NCI-H2029 (cell line): ENCODE measurements around the gene ZEB1.
"Not testable (repeated sequence)": the region's sequence is repeated elsewhere in the genome, so short reads cannot be mapped to it uniquely, and the experiment has no call there.

Experiments
- DNase-seq: peaks from one replicate; lab custom pipeline; 2025; lab: John Stamatoyannopoulos, UW

The ZEB1 gene

DNA sequence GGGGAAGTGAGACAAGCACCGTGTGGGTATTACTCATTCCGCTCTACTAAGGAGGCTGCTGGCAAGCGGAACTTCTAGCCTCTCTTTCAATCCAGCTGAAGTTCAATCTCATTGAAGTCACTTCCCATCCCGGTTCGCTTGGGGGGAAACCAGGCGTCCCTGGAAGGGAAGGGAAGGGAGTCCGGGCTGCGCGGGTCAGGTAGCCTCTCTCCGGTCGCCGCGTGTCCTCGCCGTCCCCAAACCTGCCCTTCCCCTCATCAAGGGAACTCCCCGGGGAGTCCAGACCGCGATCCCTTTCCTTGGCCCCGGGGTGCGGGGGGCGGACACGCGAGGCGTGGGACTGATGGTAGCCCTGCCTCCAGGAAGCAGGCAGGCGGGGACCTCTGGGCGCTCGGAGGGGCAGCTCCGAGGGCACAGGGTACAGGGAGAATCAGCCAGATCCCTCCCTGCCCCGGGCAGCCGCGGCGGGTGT, 598 bp upstream of the ZEB1 start:
- no peak for DNase-seq

- no peak for DNase-seq
These were observed 860 bp downstream of the ZEB1 start for GRCh38 chr10:31319602-31320549.

- peak; percentile 21 for DNase-seq
These were observed 1.7 kb downstream of the ZEB1 start for GRCh38 chr10:31320550-31321211.

DNA sequence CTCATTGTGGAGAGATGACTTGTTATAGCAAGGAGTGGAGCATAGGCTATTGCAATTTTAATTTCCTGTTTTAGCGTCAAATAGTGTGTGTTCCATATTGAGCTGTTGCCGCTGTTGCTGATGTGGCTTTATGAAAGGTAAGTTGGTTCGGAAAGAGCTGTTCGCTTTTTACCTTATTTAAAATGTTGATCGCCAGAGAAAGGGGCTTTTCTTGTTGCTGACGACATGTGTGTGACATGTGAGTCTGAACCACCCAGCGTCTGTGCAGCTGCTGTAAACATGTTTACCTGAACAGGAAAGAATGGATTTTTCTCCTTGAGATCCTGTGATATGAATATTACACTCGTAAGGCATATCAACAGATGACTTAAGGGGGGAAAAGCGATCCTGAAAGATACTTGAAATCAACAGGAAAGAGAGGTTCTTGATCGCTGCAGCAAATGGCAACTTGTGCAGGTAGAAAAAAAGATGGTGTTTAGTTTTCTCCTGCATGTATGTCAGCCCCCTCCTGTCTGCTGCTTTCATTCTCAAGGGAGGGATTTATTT, 2.5 kb downstream of the ZEB1 start:
- peak; percentile 30 for DNase-seq

GRCh38 chr10:31322647-31323046, 3.6 kb downstream of the ZEB1 start:
- DNase-seq = no peak

DNA sequence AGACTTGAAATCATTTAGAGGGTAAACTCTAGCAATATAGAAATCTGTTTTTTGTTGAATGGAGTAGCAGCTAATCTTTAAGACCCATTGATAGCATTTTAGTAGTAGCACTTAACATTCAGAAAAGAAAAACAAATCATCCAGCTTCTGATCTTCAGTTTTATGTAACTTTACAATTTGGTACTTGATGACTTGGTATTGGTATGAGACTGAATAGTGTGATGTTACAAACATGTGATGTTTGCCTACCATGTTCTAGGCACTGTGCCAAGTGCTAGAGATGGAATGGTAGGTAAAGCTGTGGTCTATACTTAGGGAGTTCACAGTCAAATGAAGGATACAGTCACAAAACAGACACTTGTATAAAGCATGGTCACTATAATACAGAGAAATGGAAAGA, 21.3 kb downstream of the ZEB1 start:
- DNase-seq = peak; percentile 39

- DNase-seq = no peak
These were observed 22.5 kb downstream of the ZEB1 start for GRCh38 chr10:31341552-31341951.

- DNase-seq = no peak
These were observed 24.0 kb downstream of the ZEB1 start for GRCh38 chr10:31343009-31343408.

DNA sequence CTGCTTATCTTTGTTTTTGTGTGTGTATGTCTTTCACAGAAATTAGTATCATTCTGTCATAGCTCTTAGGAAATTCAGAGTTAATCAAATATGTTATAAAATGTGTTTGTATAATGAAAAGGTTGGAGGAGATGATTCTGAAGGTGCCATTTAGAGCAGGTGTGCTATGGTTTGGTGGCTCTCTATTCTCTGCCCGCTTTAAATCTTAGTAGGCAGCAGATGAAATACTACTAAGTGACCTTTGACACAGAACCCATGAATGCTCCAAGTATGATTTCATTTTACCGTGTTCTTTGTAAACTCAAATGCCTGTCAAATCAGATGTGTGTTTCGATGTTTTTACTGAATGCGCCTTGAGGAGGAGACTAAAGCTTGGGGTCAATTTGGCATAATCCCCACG, 24.5 kb downstream of the ZEB1 start:
- no peak for DNase-seq

GRCh38 chr10:31345886-31346285, 26.9 kb downstream of the ZEB1 start:
- DNase-seq = no peak

- DNase-seq = no peak
These were observed 27.9 kb downstream of the ZEB1 start for GRCh38 chr10:31346953-31347352.

GRCh38 chr10:31347705-31348104, 28.7 kb downstream of the ZEB1 start:
- no peak for DNase-seq

DNA sequence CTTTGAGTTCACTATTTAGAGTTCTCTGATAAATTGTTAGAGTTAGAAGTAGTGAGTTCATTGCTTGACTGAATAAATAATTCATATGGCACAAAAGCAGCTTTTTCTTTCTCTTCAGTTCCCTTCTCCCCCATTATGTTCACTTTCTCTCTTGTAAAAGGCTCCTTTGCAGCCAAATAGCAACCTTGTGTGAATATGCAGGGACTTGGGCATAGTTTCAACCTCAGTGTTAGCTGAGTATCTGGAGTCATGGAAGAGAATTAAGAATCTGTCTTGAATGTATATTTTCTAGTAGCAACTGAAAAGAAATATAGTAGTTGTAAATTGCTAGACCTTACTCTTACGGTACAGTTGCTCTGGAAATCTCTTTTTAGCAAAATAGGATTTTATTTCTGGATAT, 31.9 kb downstream of the ZEB1 start:
- DNase-seq = no peak

GRCh38 chr10:31352436-31353226, 33.6 kb downstream of the ZEB1 start:
- DNase-seq = no peak

DNA sequence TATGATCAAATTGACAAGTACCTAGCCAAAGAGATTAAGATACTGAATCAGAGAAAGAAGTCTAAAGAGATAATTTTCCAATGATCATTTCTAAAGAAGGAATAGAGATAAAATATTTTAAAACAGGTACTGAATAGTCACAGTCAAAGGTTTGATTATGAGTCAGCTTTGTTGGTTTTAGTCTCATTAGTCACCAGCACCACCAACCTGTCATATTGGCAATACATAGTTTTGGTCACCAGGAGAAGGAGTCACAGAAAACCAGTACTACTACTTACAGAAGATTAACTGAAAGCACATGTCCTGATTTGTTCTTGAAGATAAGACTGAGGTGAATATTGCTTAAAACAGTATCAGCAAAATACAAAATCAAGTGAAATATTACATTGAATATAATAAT, 34.6 kb downstream of the ZEB1 start:
- no peak for DNase-seq

- DNase-seq = no peak
These were observed 39.8 kb downstream of the ZEB1 start for GRCh38 chr10:31358688-31359330.

GRCh38 chr10:31359979-31360378, 41.0 kb downstream of the ZEB1 start:
- DNase-seq = peak; percentile 7

GRCh38 chr10:31361475-31361874, 42.5 kb downstream of the ZEB1 start:
- DNase-seq = not testable (repeated sequence)

DNA sequence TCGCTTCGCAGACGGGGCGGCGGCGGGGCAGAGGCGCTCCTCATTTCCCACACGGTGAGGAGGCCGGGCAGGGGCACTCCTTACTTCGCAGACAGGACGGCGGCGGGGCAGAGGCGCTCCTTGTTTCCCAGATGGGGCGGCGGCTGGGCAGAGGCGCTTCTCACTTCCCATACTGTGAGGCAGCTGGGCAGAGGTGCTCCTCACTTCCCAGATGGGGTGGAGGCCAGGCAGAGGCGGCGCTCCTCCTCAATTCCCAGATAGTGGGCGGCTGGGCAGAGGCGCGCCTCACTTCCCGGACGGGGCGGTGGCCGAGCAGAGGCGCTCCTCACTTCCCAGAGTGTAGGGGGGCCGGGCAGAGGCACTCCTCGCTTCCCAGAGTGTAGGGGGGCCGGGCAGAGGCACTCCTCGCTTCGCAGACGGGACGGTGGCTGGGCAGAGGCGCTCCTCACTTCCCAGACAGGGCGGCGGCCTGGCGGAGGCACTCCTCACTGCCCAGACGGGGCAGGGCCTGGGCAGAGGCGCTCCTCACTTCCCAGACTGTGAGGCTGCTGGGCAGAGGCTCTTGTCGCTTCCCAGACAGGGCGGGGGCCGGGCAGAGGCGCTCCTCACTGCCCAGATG, 43.1 kb downstream of the ZEB1 start:
- DNase-seq = no peak

GRCh38 chr10:31363696-31364095, 44.7 kb downstream of the ZEB1 start:
- DNase-seq = not testable (repeated sequence)

DNA sequence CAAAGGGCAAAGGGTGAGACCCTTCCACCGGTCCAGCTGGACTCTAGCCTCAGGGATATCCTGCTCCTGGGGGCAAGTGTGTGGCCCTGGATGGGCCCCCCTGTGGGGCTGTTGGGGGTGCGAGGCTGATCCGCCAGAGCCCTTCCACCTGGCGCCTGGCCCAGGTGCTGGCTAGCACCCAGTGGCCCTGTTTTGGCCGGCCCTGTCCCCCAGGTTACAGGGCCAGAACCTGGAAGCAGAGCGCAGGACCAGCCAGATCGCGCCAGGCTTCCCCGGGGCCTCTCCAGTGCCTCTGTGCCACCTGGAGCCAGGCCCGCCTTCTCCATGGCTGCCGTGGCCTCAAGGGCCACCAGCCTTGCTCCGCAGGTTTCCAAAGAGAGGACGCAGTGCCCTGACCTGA, 45.2 kb downstream of the ZEB1 start:
- not testable (repeated sequence) for DNase-seq
